C4-2B (cell line): ENCODE measurements around the gene PRKCE.

Experiments
- CTCF ChIP-seq: fragments of 450-650 bp; conservative IDR thresholded peaks from 2 replicates; pipeline ENCODE4 v1.5.1; 2017; ENCODE audit warnings: mild to moderate bottlenecking
- ZFX ChIP-seq: fragments of 450-650 bp; IDR thresholded peaks from 2 replicates; pipeline ENCODE4 v1.6.1; 2017

- TF ChIP-seq CTCF (no peak), ZFX (no peak)
These were observed 220.1 kb downstream of the PRKCE start for GRCh38 chr2:45871541-45871940.
